HCT116 (cell line): ENCODE results near the gene PRKCH.

Experiments
- CTCF ChIP-seq, 3 experiments: fragments of 200-600 bp in 1 of 3; sonication (generic) in 1 of 3; IDR thresholded peaks in 2 of 3; conservative IDR thresholded peaks in 1 of 3; 2 replicates each; pipeline ENCODE4 v1.5.1; 2012 to 2017; ENCODE audit warnings: low read depth in 2 of 3, low read length in 2 of 3, antibody characterized with exemption in 1 of 3, borderline replicate concordance in 1 of 3, control low read depth in 1 of 3, mild to moderate bottlenecking in 1 of 3, mixed read lengths in 1 of 3, mixed run types in 1 of 3, moderate library complexity in 1 of 3; ENCODE audit not compliant: insufficient read depth in 1 of 3
- SIN3A ChIP-seq: IDR thresholded peaks from 2 replicates; pipeline ENCODE4 v1.6.1; 2012; ENCODE audit warnings: low read depth
- SP1 ChIP-seq: IDR thresholded peaks from 2 replicates; pipeline ENCODE4 v1.6.1; 2012; ENCODE audit warnings: low read depth

GRCh38 chr14:61404637-61405036 is 83.3 kb downstream of the PRKCH start:
- TF ChIP-seq SIN3A, result no peak
- no peak for TF ChIP-seq CTCF (IDR thresholded peaks at IDR 0.05 in 2 of 3, conservative IDR thresholded peaks at IDR 0.05 in 1 of 3; ENCODE audit: borderline replicate concordance in 1 of 3, insufficient read depth in 1 of 3, low read depth in 2 of 3, low read length in 2 of 3)
- TF ChIP-seq SP1, result no peak
